ENCODE results near the gene NUAK2.

DNA sequence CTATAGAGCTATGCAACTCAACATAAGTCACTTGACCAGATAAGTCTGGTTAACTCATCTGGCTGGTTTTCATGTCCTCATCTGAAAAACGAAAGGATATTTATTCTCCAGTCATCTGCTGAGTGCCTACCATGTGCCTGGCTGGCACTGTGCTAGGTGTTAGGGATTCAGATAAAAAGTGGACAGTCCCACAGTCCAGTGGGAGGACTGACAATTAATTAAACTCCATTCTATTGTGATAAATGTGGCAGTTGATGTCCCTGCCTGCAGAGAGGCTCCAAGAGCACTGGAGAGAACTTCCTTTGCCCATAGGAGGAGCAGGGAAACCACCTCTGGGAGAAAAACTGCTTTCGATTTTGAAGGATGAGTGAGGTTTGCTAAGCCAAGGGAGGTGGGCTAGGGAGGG is 5.4 kb downstream of the NUAK2 start:
- no peak for TF ChIP-seq EP300 (IDR thresholded peaks at IDR 0.05)
- TF ChIP-seq POLR2AphosphoS5 (IDR thresholded peaks at IDR 0.05): no peak

Data from stomach (tissue), 4 donors.